ENCODE results near the gene FAM222B. TPM values are rescaled to one million over a fixed set of nuclear protein-coding genes. Genes with fewer than 3 reads are reported as not detected.

Gene FAM222B
- total RNA-seq, 1 experiment from 2014 or later, result 4.8 TPM

GRCh38 chr17:28715217-28715616 is 127.4 kb downstream of the FAM222B start:
- Histone ChIP-seq H3K36me3 (ENCODE audit: low read depth, low read length) (peaks cover 10% of the 10 kb centered on the region; the same call in 1 of the 2 replicates), H4K20me1 (ENCODE audit: low read length) (no peaks in the 10 kb centered on the region; the same call in 1 of the 2 replicates), H3K9me3 (ENCODE audit: low read length) (no peaks in the 10 kb centered on the region), H3K27ac (ENCODE audit: low read length) (no peak overlapping the region), H3K27me3 (ENCODE audit: low read length) (no peaks in the 10 kb centered on the region), H3K4me3 (ENCODE audit: low read length) (no peak overlapping the region), H3F3A (ENCODE audit: low read length, unreplicated experiment) (no peaks in the 10 kb centered on the region), H3K9me2 (replicated peaks; ENCODE audit: low read length) (no peaks in the 10 kb centered on the region), H3K4me1 (ENCODE audit: insufficient read depth, low read length) (peaks cover 20% of the 10 kb centered on the region), H3K4me2 (ENCODE audit: low read length) (peak overlapping the region; percentile 96; the same call in 1 of the 2 replicates), H3K9ac (ENCODE audit: low read length) (no peak overlapping the region), H3K79me2 (ENCODE audit: low read length) (peaks cover 29% of the 10 kb centered on the region), H2AFZ (ENCODE audit: low read length) (no peak overlapping the region)
- DNase-seq (no peak), ATAC-seq (no peak)
- no TSS peak for BruUV-seq (replicated peaks)
- intact Hi-C loops (cut with micrococcal nuclease), result loop anchor here (10.0 kb wide), 1 partner anchor 70 kb away; the partner anchor contains the start of gene BLTP2
- CTCF ChIA-PET, result no interaction called here
- POLR2A ChIA-PET (ENCODE audit: unreplicated experiment), result no interaction called here
- TF ChIP-seq EZH2phosphoT487 (IDR thresholded peaks at IDR 0.05; ENCODE audit: borderline replicate concordance, low read length), result no peak
- TF ChIP-seq EZH2 (IDR thresholded peaks at IDR 0.05; ENCODE audit: low read length, unreplicated experiment), result no peak
- no peak for TF ChIP-seq CTCF (conservative IDR thresholded peaks at IDR 0.05; ENCODE audit: low read depth, low read length)

GRCh38 chr17:28714281-28714680 is 128.3 kb downstream of the FAM222B start:
- DNase-seq, result no peak
- H3K79me2 ChIP-seq (ENCODE audit: low read length), result peaks cover 24% of the 10 kb centered on the region
- H3K9me3 ChIP-seq (ENCODE audit: low read length), result no peaks in the 10 kb centered on the region
- H3K27me3 ChIP-seq (ENCODE audit: low read length), result no peaks in the 10 kb centered on the region
- no peak overlapping the region for H2AFZ ChIP-seq (ENCODE audit: low read length)
- ChIA-PET POLR2A (ENCODE audit: unreplicated experiment) (no interaction called here), CTCF (no interaction called here)
- intact Hi-C loops (cut with micrococcal nuclease), result loop anchor here (10.0 kb wide), 1 partner anchor 69 kb away; the partner anchor contains the start of gene BLTP2
- no peak for ATAC-seq
- H3K9me2 ChIP-seq (replicated peaks; ENCODE audit: low read length), result no peaks in the 10 kb centered on the region
- H3K4me3 ChIP-seq (ENCODE audit: low read length), result no peak overlapping the region
- no peak overlapping the region for H3K9ac ChIP-seq (ENCODE audit: low read length)
- no peak overlapping the region for H3K27ac ChIP-seq (ENCODE audit: low read length)
- H3K4me1 ChIP-seq (ENCODE audit: insufficient read depth, low read length), result peaks cover 20% of the 10 kb centered on the region
- H3K4me2 ChIP-seq (ENCODE audit: low read length), result no peak overlapping the region
- peaks cover 10% of the 10 kb centered on the region; the same call in 1 of the 2 replicates for H3K36me3 ChIP-seq (ENCODE audit: low read depth, low read length)
- H3F3A ChIP-seq (ENCODE audit: low read length, unreplicated experiment), result no peaks in the 10 kb centered on the region
- TF ChIP-seq CTCF (conservative IDR thresholded peaks at IDR 0.05; ENCODE audit: low read depth, low read length) (0 out of 2 replicates have a peak, but pooled peaks have one; percentile 15), EZH2 (IDR thresholded peaks at IDR 0.05; ENCODE audit: low read length, unreplicated experiment) (no peak), EZH2phosphoT487 (IDR thresholded peaks at IDR 0.05; ENCODE audit: borderline replicate concordance, low read length) (no peak)
- no TSS peak for BruUV-seq (replicated peaks)
- H4K20me1 ChIP-seq (ENCODE audit: low read length), result no peaks in the 10 kb centered on the region; the same call in 1 of the 2 replicates

- Histone ChIP-seq H3K27ac (ENCODE audit: low read length) (no peak overlapping the region), H3K79me2 (ENCODE audit: low read length) (peaks cover 24% of the 10 kb centered on the region), H2AFZ (ENCODE audit: low read length) (no peak overlapping the region), H3K4me1 (ENCODE audit: insufficient read depth, low read length) (peaks cover 10% of the 10 kb centered on the region), H4K20me1 (ENCODE audit: low read length) (no peaks in the 10 kb centered on the region; the same call in 1 of the 2 replicates), H3K36me3 (ENCODE audit: low read depth, low read length) (peaks cover 10% of the 10 kb centered on the region; the same call in 1 of the 2 replicates), H3K4me3 (ENCODE audit: low read length) (no peak overlapping the region), H3K9ac (ENCODE audit: low read length) (no peak overlapping the region), H3K27me3 (ENCODE audit: low read length) (no peaks in the 10 kb centered on the region), H3F3A (ENCODE audit: low read length, unreplicated experiment) (no peaks in the 10 kb centered on the region), H3K9me2 (replicated peaks; ENCODE audit: low read length) (no peaks in the 10 kb centered on the region), H3K4me2 (ENCODE audit: low read length) (no peak overlapping the region), H3K9me3 (ENCODE audit: low read length) (no peaks in the 10 kb centered on the region)
- ChIA-PET POLR2A (ENCODE audit: unreplicated experiment) (no interaction called here), CTCF (no interaction called here)
- ATAC-seq (no peak), DNase-seq (no peak)
- intact Hi-C loops (cut with micrococcal nuclease), result loop anchor here (10.0 kb wide), 1 partner anchor 68 kb away; the partner anchor contains the start of gene BLTP2
- TF ChIP-seq EZH2 (IDR thresholded peaks at IDR 0.05; ENCODE audit: low read length, unreplicated experiment) (no peak), CTCF (conservative IDR thresholded peaks at IDR 0.05; ENCODE audit: low read depth, low read length) (no peak), EZH2phosphoT487 (IDR thresholded peaks at IDR 0.05; ENCODE audit: borderline replicate concordance, low read length) (no peak)
- BruUV-seq (replicated peaks), result no TSS peak
Observed at GRCh38 chr17:28712705-28713415, 129.7 kb downstream of the FAM222B start.

All from PC-3 (cell line).